Central memory CD4-positive, alpha-beta T cell (primary cell): Measurements from ENCODE around the gene ELF3.
"Not testable (repeated sequence)": the region's sequence is repeated elsewhere in the genome, so short reads cannot be mapped to it uniquely, and the experiment has no call there.

Experiments
- DNase-seq: peaks from one replicate; pipeline ENCODE4 v3.0.0; 2022

ELF3 gene

GRCh38 chr1:202036595-202037387, 26.4 kb downstream of the ELF3 start:
- DNase-seq = no peak

GRCh38 chr1:202037706-202038296, 27.4 kb downstream of the ELF3 start:
- DNase-seq = no peak

DNA sequence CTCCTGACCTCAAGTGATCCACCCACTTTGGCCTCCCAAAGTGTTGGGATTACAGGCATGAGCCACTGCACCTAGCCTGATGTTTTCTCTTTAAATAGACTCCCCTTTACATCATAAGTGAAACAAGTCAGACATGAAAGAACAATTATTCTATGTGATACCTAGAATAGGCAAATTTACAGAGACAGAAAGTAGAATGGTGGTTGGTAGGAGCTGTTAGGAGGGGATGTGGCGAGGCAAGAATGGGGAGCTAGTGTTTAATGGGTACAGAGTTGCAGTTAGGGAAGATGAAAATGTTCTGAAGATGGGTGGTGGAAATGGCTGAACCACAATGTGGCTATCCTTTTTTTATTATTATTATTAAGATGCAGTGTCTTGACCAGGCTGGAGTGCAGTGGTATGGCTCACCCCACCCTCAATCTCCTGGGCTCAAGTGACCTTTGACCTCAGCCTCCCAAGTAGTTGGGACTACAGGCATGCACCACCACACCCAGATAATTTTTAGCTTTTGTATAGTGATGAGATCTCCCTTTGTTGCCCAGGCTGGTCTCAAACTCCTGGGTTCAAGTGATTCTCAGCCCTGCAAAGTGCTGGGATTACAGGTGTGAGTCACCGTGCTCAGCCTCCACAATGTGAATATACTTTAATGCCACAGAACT, 28.4 kb downstream of the ELF3 start:
- no peak for DNase-seq

DNA sequence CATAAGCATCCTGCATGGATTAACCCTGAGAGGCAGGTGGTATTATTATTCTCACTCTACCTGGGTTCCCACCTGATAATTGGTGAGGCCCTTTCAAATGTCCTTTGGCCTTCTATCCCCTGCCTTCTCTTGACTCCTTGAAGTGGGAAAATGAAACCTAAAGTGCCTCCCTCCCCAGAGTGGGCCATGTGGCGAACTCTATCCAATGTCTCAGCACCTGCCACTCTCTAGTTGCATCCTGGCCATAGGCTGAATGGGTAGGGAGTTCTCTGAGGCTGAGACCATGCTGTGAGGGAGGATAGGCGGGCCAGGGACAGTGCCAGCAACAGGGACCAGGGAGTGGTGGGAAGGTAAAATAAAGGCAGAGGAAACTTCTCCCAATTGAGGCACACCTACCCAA, 35.3 kb downstream of the ELF3 start:
- DNase-seq = no peak

- no peak for DNase-seq
These were observed 35.8 kb downstream of the ELF3 start for GRCh38 chr1:202046227-202046626.

DNA sequence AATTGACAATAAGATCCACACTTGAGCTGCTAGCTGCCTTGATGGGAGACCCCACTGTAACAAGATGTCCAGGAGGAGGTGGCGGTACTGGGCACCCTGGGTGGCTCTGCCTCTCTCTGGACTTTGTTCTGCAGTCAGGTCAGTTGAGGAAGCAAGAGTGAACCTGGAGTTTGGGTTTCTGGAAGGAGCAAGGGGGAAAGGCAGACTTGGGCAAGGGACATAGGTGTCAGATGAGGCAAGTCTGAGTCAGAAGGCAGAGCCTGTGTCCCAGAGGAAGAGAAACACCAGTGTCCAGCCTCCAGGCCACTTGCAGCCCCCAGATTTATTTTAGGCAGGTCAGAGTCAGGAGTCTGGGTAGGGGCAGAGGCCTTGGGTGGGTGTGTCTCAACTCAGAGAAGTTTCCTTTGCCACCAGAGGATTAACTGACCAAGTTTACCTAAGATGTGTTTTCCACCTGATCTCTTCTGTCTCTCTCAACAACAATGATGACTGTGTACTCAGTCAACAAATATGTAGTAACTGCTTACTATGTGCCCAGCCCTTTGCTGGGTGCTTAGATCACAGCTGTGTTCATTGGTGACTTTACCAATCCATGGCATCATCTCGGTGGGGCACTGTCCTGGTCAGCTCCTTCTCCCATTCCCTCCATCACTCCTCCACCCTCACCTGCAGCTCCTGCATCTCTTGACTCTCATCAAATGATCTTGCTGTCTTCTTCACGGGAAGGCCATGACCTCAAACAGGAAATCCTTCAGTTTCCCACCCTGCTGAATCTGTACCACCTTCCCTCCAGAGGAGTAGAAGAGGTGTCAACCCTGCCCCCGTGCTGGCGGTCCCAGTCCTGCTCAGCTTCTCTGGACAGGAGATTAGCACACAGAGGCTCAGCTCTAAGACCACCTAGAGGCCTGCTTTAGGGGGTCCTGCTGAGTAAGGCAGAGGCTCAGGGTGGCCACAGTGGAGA, 36.6 kb downstream of the ELF3 start:
- DNase-seq = no peak

DNA sequence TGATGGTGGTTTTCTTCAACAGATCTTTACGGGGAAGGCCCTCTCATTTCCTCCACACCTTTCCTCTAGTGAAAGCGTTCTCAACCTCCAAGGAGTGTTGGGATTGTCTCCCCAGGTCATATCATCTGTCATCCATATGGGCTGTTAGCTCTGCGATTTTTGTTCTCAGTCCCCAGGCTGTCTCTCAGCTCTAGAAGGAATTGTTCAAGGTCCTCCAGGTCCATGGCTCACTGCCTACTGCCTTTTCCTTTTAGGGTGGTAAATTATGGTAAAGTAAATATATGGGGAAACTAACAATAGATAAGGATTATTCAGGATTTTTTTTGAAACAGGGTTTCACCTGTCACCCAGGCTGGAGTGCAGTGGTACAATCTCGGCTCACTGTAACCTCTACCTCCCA, 37.6 kb downstream of the ELF3 start:
- no peak for DNase-seq

- DNase-seq = no peak
These were observed 38.7 kb downstream of the ELF3 start for GRCh38 chr1:202049129-202049528.

GRCh38 chr1:202054094-202054493, 43.7 kb downstream of the ELF3 start:
- DNase-seq = no peak

- not testable (repeated sequence) for DNase-seq
These were observed 44.3 kb downstream of the ELF3 start for GRCh38 chr1:202054673-202055072.

GRCh38 chr1:202056644-202057334, 46.4 kb downstream of the ELF3 start:
- DNase-seq = no peak

GRCh38 chr1:202057335-202057704, 46.9 kb downstream of the ELF3 start:
- DNase-seq = not testable (repeated sequence)

- no peak for DNase-seq
These were observed 47.9 kb downstream of the ELF3 start for GRCh38 chr1:202058001-202058908.

DNA sequence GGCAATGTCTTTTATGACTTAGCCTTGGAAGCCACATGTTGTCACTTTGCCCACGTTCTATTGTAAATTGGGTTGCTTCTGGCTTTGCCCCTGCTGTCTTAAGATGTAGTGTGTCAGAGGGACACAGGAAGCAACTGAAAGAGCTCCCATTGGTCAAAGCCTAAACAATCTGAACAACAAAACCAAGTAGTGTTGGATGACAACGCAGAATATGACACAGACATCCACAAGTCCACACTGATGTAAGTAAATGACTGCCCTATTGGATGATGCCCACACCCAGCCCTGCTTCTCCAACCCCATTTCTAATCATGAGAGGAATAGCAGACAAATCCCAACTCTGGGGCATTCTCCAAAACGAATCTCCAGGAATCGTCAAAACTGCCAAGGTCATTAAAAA, 50.7 kb downstream of the ELF3 start:
- DNase-seq = no peak

DNA sequence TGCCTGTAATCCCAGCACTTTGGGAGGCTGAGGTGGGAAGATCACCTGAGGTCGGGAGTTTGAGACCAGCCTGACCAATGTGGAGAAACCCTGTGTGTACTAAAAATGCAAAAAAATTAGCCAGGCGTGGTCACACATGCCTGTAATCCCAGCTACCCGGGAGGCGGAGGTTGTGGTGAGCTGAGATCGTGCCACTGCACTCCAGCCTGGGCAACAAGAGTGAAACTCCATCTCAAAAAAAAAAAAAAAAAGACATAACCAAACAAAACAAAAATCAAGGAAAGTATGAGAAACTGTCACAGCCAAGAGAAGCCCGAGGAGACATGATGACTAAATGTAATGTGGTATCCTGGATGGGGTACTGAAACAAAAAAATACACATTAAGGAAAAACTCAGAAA, 51.4 kb downstream of the ELF3 start:
- DNase-seq = not testable (repeated sequence)

DNA sequence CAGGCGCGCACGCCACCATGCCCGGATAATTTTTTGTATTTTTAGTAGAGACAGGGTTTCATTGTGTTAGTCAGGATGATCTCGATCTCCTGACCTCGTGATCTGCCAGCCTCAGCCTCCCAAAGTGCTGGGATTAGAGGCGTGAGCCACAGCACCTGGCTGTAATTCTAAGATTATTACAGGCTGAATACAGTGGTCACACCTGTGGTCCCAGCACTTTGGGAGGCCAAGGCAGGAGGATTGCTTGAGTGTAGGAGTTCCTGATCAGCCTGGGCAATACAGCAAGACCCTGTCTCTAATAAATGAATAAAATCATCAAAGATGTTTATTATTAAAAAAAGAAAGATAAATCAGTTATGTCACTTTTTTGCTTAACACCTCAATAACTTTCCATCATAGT, 52.2 kb downstream of the ELF3 start:
- DNase-seq = not testable (repeated sequence)

DNA sequence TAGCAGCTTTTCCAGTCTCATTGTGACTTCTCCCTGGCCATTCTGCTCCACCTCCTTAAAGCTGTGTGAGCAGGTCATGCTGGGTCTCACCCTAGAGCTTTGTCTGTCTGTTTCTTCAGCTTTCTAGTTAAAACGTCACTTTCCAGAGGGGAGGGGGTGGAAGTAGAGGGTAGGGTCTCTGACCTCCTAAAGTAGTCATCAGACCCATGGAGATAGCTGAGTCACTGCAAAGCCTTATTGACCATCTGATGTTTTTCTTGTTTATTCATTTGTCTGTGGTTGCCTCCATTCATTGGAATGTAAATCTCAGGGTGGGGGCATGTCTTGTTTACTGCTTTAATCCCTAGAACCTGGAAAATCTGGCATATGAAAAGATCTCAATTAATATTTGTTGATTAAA, 52.7 kb downstream of the ELF3 start:
- DNase-seq = no peak

- DNase-seq = not testable (repeated sequence)
These were observed 54.5 kb downstream of the ELF3 start for GRCh38 chr1:202064889-202065312.
